ENCODE measurements around the gene DIP2C. TPM values are rescaled to one million over a fixed set of nuclear protein-coding genes. Genes with fewer than 3 reads are reported as not detected.
"Not testable (repeated sequence)": the region's sequence is repeated elsewhere in the genome, so short reads cannot be mapped to it uniquely, and the experiment has no call there.

Gene DIP2C
- polyA plus RNA-seq, 4 donors: 3.1 to 13.3 (median 4.7) TPM

DNA sequence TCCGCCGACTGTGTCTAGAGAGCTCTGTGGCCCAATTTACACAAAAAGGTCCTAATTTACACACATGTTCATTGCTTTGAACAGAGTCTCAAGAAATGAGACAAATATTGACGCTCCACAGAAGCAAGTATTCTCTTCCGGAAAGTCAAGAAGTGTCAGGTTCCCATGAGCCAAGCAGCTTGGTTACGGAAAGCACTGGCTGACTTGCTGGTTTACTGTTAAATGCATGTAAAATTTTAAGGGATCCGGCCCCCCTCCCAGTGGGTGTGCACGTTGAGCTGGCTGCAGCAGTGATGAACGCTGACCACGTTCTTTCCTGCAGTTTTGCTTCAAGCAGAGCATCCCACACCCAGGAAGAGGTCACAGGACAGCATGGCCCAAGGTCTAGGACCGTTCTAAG lies 76.8 kb downstream of the DIP2C start:
- FAIRE-seq: no peak
- 64 to 77% (median 66%) methylated on average over 10 of the region's 10 CpGs for WGBS, 3 donors
- Histone ChIP-seq H3K27ac (ENCODE audit: low read depth in 1 of 3, low read length in 2 of 3) (no peak overlapping the region), H3K4me3 (ENCODE audit: low read depth in 1 of 3, low read length in 3 of 3) (no peak overlapping the region), H3K9me3 (ENCODE audit: control insufficient read depth in 2 of 2, insufficient read depth in 1 of 2, low read depth in 1 of 2, low read length in 1 of 2) (no peaks in the 10 kb centered on the region), H3K27me3 (ENCODE audit: control insufficient read depth in 3 of 3, insufficient read depth in 3 of 3, low read length in 3 of 3) (no peaks in the 10 kb centered on the region), H3K36me3 (ENCODE audit: control insufficient read depth in 3 of 3, insufficient read depth in 2 of 3, low read depth in 1 of 3, low read length in 3 of 3) (peaks cover 0 to 4% (median 0%) of the 10 kb centered on the region in 3 donors), H3K4me1 (ENCODE audit: control insufficient read depth in 3 of 3, insufficient read depth in 2 of 3, low read depth in 1 of 3, low read length in 2 of 3) (peaks cover 0 to 11% (median 0%) of the 10 kb centered on the region in 3 donors)
- no peak for DNase-seq

DNA sequence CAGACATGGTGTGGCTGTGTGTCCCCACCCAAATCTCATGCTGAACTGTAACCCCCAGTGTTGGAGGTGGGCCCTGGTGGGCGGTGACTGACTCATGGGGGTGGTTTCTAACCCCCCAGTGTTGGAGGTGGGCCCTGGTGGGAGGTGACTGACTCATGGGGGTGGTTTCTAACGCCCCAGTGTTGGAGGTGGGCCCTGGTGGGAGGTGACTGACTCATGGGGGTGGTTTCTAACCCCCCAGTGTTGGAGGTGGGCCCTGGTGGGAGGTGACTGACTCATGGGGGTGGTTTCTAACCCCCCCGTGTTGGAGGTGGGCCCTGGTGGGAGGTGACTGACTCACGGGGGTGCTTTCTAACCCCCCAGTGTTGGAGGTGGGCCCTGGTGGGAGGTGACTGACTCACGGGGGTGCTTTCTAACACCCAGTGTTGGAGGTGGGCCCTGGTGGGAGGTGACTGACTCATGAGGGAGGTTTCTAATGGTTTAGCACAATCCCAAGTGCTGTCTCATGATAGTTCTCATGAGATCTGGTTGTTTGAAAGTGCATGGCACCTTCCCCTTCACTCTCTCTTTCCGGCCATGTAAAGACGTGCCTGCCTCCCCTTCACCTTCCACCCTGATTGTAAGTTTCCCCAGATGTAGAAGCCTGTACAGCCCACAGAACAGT lies 78.7 kb downstream of the DIP2C start:
- H3K9me3 ChIP-seq (ENCODE audit: control insufficient read depth in 2 of 2, insufficient read depth in 1 of 2, low read depth in 1 of 2, low read length in 1 of 2); FAIRE-seq; H3K27me3 ChIP-seq (ENCODE audit: control insufficient read depth in 3 of 3, insufficient read depth in 3 of 3, low read length in 3 of 3); DNase-seq; H3K27ac ChIP-seq (ENCODE audit: low read depth in 1 of 3, low read length in 2 of 3); H3K36me3 ChIP-seq (ENCODE audit: control insufficient read depth in 3 of 3, insufficient read depth in 2 of 3, low read depth in 1 of 3, low read length in 3 of 3); H3K4me3 ChIP-seq (ENCODE audit: low read depth in 1 of 3, low read length in 3 of 3): not testable (repeated sequence)
- peaks cover 0 to 11% (median 0%) of the 10 kb centered on the region in 3 donors for H3K4me1 ChIP-seq (ENCODE audit: control insufficient read depth in 3 of 3, insufficient read depth in 2 of 3, low read depth in 1 of 3, low read length in 2 of 3)
- WGBS, 3 donors: 71 to 85% (median 81%) methylated on average over 7 of the region's 7 CpGs

DNA sequence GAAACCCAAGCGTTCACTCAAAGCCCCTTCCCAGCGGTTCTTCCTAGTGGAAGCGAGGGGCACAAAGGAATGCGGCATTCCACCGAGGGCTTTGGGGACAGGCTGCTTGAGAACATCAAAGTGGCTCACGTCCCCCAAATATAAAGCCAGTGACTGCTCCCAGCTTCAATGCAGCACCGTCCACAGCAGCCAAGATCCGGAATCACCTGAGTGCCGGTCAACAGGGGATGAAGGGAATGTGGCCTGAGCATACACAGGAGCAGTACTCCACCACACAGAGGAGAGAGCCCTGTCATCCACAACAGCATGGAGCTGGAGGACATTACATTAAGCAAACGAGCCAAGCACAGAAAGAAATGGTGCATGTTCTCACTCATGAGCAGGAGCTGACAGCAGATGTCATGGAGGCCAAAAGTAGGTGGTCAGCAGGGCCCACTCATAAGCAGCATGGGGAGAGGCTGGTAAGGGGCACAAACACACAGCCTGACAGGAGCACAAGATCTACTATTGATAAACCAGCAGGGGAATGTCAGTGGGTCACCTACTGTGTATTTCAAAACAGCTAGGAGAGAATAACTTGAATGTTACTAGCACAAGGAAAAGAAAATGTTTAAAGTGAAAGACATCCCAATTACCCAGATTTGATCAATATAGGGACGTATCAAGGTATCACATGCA lies 79.5 kb downstream of the DIP2C start:
- Histone ChIP-seq H3K9me3 (ENCODE audit: control insufficient read depth in 2 of 2, insufficient read depth in 1 of 2, low read depth in 1 of 2, low read length in 1 of 2) (no peaks in the 10 kb centered on the region), H3K4me3 (ENCODE audit: low read depth in 1 of 3, low read length in 3 of 3) (no peak overlapping the region), H3K36me3 (ENCODE audit: control insufficient read depth in 3 of 3, insufficient read depth in 2 of 3, low read depth in 1 of 3, low read length in 3 of 3) (peaks cover 0 to 4% (median 0%) of the 10 kb centered on the region in 3 donors), H3K27me3 (ENCODE audit: control insufficient read depth in 3 of 3, insufficient read depth in 3 of 3, low read length in 3 of 3) (no peaks in the 10 kb centered on the region), H3K4me1 (ENCODE audit: control insufficient read depth in 3 of 3, insufficient read depth in 2 of 3, low read depth in 1 of 3, low read length in 2 of 3) (peaks cover 0 to 11% (median 3%) of the 10 kb centered on the region in 3 donors), H3K27ac (ENCODE audit: low read depth in 1 of 3, low read length in 2 of 3) (no peak overlapping the region)
- no peak for FAIRE-seq
- 79 to 81% (median 80%) methylated on average over 11 of the region's 11 CpGs for WGBS, 3 donors
- no peak for DNase-seq

DNA sequence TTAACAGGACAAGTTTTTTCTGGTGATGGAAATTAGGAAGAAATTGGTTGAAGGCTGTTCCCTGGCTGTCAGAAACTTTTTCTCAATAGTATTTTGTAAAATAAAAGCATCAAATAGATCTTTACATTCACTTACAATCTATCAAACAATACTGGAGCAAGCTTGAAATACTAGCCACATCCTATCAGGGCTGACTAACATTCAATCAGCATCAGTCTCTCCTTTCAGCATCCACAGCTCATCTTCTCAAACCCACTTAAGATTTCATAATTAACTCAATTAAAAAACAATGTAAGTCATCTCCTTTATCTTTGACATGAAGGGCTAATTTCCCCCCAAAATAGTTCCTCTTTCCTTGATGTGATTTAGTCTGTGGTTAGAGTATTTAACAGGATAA lies 80.2 kb downstream of the DIP2C start:
- no peaks in the 10 kb centered on the region for H3K27me3 ChIP-seq (ENCODE audit: control insufficient read depth in 3 of 3, insufficient read depth in 3 of 3, low read length in 3 of 3)
- H3K27ac ChIP-seq (ENCODE audit: low read depth in 1 of 3, low read length in 2 of 3): no peak overlapping the region
- H3K4me3 ChIP-seq (ENCODE audit: low read depth in 1 of 3, low read length in 3 of 3): no peak overlapping the region
- peaks cover 0 to 11% (median 3%) of the 10 kb centered on the region in 3 donors for H3K4me1 ChIP-seq (ENCODE audit: control insufficient read depth in 3 of 3, insufficient read depth in 2 of 3, low read depth in 1 of 3, low read length in 2 of 3)
- H3K9me3 ChIP-seq (ENCODE audit: control insufficient read depth in 2 of 2, insufficient read depth in 1 of 2, low read depth in 1 of 2, low read length in 1 of 2): no peaks in the 10 kb centered on the region
- FAIRE-seq (no peak), DNase-seq (no peak)
- peaks cover 0 to 2% (median 0%) of the 10 kb centered on the region in 3 donors for H3K36me3 ChIP-seq (ENCODE audit: control insufficient read depth in 3 of 3, insufficient read depth in 2 of 3, low read depth in 1 of 3, low read length in 3 of 3)

DNA sequence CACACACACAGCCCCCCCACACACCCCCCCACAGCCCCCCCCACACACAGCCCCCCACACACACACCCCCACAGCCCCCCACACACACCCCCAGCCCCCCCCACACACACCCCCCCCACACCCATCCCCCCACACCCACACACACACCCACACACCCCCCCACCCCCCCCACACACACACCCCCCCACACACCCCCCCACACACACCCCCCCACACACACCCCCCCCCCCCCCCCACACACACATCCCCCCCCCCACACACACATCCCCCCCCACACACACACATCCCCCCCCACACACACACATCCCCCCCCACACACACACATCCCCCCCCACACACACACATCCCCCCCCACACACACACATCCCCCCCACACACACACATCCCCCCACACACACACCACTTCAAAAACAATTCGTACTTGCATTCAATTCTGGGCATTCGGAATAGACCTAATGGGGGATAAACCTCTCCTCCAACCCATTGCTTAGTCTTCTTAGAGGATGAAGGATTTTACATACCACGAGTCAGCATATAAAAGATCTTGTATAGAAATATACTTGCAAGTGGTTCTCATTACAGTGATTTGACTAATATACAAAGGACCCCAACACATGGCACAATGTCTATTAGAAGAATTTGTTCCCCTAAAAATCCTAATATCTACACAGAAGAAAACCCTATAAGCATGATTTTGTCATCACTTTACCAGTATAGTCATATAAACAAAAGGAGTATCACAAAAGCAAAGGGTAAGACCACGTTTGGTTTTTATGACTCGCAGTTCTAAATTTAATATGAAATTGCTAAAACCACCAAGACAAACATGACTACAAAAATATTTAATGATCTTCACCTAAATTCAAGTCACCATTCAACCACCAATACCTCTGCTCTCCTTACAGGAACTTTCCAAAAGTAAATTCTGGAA lies 80.9 kb downstream of the DIP2C start:
- WGBS, 3 donors: 48 to 57% (median 49%) methylated on average over 5 of the region's 5 CpGs
- no peak for FAIRE-seq

DNA sequence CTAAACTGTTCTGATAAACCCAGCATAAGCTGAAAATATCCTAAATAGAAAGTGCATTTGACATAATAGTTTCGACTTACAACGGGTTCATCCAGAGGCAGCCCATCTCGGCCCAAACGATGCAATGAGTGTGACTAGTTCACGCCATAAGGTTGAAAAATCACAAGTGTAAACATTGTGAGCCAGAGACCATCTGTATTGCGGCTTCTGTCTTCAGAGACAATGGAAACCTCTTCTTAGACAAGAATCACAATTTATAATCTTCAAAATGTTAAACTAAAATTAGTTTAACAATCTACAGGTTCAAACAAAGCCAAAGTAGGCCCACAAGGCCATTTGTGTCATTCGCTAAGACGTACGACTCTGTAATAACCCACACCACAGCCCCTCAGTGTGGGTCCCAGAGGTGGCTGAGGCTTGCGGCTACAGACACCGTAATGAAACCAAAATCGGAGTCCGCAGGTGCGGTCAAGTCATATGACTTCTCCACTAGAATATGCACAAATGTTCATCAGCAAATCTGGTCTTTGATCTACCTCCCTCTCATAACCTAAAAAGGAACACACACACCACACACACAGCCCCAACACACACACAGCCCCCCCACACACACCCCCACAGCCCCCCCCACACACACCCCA lies 81.8 kb downstream of the DIP2C start:
- H3K36me3 ChIP-seq (ENCODE audit: control insufficient read depth in 3 of 3, insufficient read depth in 2 of 3, low read depth in 1 of 3, low read length in 3 of 3): peaks cover 0 to 2% (median 0%) of the 10 kb centered on the region in 3 donors
- H3K4me1 ChIP-seq (ENCODE audit: control insufficient read depth in 3 of 3, insufficient read depth in 2 of 3, low read depth in 1 of 3, low read length in 2 of 3): peaks cover 0 to 3% (median 0%) of the 10 kb centered on the region in 3 donors
- H3K27ac ChIP-seq (ENCODE audit: low read depth in 1 of 3, low read length in 2 of 3): no peak overlapping the region
- DNase-seq: no peak
- no peaks in the 10 kb centered on the region for H3K27me3 ChIP-seq (ENCODE audit: control insufficient read depth in 3 of 3, insufficient read depth in 3 of 3, low read length in 3 of 3)
- no peak overlapping the region for H3K4me3 ChIP-seq (ENCODE audit: low read depth in 1 of 3, low read length in 3 of 3)
- FAIRE-seq: no peak
- peaks cover 0 to 2% of the 10 kb centered on the region in 2 donors for H3K9me3 ChIP-seq (ENCODE audit: control insufficient read depth in 2 of 2, insufficient read depth in 1 of 2, low read depth in 1 of 2, low read length in 1 of 2)
- 82 to 94% (median 91%) methylated on average over 14 of the region's 14 CpGs for WGBS, 3 donors

More for the DNA sequence above, 80.9 kb downstream of the DIP2C start:
- Histone ChIP-seq H3K27ac (ENCODE audit: low read depth in 1 of 3, low read length in 2 of 3) (no peak overlapping the region), H3K27me3 (ENCODE audit: control insufficient read depth in 3 of 3, insufficient read depth in 3 of 3, low read length in 3 of 3) (no peaks in the 10 kb centered on the region), H3K4me1 (ENCODE audit: control insufficient read depth in 3 of 3, insufficient read depth in 2 of 3, low read depth in 1 of 3, low read length in 2 of 3) (peaks cover 0 to 6% (median 3%) of the 10 kb centered on the region in 3 donors), H3K9me3 (ENCODE audit: control insufficient read depth in 2 of 2, insufficient read depth in 1 of 2, low read depth in 1 of 2, low read length in 1 of 2) (no peaks in the 10 kb centered on the region), H3K36me3 (ENCODE audit: control insufficient read depth in 3 of 3, insufficient read depth in 2 of 3, low read depth in 1 of 3, low read length in 3 of 3) (peaks cover 0 to 2% (median 0%) of the 10 kb centered on the region in 3 donors), H3K4me3 (ENCODE audit: low read depth in 1 of 3, low read length in 3 of 3) (no peak overlapping the region)
- DNase-seq: no peak

DNA sequence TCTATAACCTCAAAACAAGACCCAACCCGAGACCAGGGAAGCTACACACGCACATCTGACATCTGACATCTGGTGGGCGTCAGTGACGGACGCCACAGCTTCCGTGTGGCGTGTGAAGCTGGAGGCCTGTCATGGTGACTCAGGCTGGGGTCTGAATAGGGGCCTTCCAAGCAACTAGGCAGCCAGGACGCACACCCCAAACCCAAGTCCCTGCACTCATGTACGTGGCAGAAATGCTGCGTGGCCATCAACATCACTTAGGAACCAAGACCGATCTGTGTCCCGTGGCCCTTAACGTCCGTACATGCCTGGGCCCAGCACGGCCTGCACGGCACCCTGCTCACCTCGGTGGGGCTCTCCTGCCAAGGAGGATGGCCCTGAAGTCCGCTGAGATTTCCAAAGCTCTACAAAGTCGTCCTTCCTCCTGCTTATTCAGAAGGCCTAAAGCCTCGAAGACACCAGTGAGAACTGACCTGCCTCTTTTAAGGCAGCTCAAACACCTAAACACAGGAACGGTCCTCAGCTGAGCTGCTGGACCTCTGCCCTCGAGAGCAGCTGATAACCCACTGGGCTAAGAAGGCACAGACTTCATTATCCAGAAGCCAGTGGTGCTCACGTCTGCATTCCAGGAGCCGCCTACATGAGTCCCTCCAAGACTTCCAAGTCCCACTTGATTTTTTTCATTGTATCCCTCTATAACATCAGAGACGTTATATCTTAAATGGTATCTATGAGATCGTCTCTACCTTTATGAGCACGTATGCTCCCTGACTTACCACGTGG lies 82.5 kb downstream of the DIP2C start:
- Histone ChIP-seq H3K36me3 (ENCODE audit: control insufficient read depth in 3 of 3, insufficient read depth in 2 of 3, low read depth in 1 of 3, low read length in 3 of 3) (peaks cover 0 to 2% (median 0%) of the 10 kb centered on the region in 3 donors), H3K4me3 (ENCODE audit: low read depth in 1 of 3, low read length in 3 of 3) (no peak overlapping the region), H3K27me3 (ENCODE audit: control insufficient read depth in 3 of 3, insufficient read depth in 3 of 3, low read length in 3 of 3) (no peaks in the 10 kb centered on the region), H3K4me1 (ENCODE audit: control insufficient read depth in 3 of 3, insufficient read depth in 2 of 3, low read depth in 1 of 3, low read length in 2 of 3) (peaks cover 0 to 3% (median 0%) of the 10 kb centered on the region in 3 donors), H3K27ac (ENCODE audit: low read depth in 1 of 3, low read length in 2 of 3) (no peak overlapping the region), H3K9me3 (ENCODE audit: control insufficient read depth in 2 of 2, insufficient read depth in 1 of 2, low read depth in 1 of 2, low read length in 1 of 2) (peaks cover 0 to 5% of the 10 kb centered on the region in 2 donors)
- DNase-seq (no peak), FAIRE-seq (no peak)
- WGBS, 3 donors: 89 to 92% (median 91%) methylated on average over 28 of the region's 28 CpGs

Measured in small intestine (tissue), 7 donors.